Peyer's patch (tissue), 4 donors: Measurements from ENCODE around the gene TMEM163. TPM values are rescaled to one million over a fixed set of nuclear protein-coding genes. Genes with fewer than 3 reads are reported as not detected.

ENCODE experiments used
- DNase-seq, 3 donors: peaks; one replicate each; pipeline ENCODE4 v3.0.0-alpha.2; 2017 to 2019
- H3K27ac ChIP-seq, 4 donors: fragments of 200-600 bp; sonication (generic); one replicate each; pipeline ENCODE4 v1.5.1; 2016 to 2019
- H3K27me3 ChIP-seq, 2 donors: fragments of 200-600 bp; sonication (generic); one replicate each; pipeline ENCODE4 v1.5.1; 2019
- H3K36me3 ChIP-seq, 3 donors: fragments of 200-600 bp; sonication (generic); one replicate each; pipeline ENCODE4 v1.5.1; 2016 to 2019
- H3K4me1 ChIP-seq, 4 donors: fragments of 200-600 bp; sonication (generic); one replicate each; pipeline ENCODE4 v1.5.1; 2016 to 2019
- H3K4me3 ChIP-seq, 4 donors: fragments of 200-600 bp; sonication (generic); 1 replicate in 3 of 4; 2 replicates in 1 of 4; pipeline ENCODE4 v1.5.1; 2016 to 2019; ENCODE audit warnings: mild to moderate bottlenecking in 1 of 4
- H3K9me3 ChIP-seq, 4 donors: fragments of 200-600 bp; sonication (generic); one replicate each; pipeline ENCODE4 v1.5.1; 2016 to 2019; ENCODE audit warnings: mild to moderate bottlenecking in 1 of 4
- POLR2A ChIP-seq, 2 donors: fragments of 450-650 bp; IDR thresholded peaks; one replicate each; pipeline ENCODE4 v1.5.1; 2017; ENCODE audit warnings: antibody characterized with exemption in 2 of 2, mild to moderate bottlenecking in 2 of 2, moderate library complexity in 2 of 2
- total RNA-seq, 4 donors: library from RNA; depleted of rRNA; stranded (reverse); fragments of >200 nt; gene quantifications; one replicate each; pipeline ENCODE4 v1.1.0, GENCODE V29; 2016
- TF ChIP-seq, protein P1 (sequence below), 6 experiments: fragments of 450-650 bp in 4 of 6; fragments of 200-600 bp in 2 of 6; sonication (generic) in 1 of 6; IDR thresholded peaks; one replicate each; pipeline ENCODE4 v1.5.1; 2017 to 2019; ENCODE audit warnings: antibody characterized with exemption in 6 of 6, mild to moderate bottlenecking in 3 of 6, moderate library complexity in 1 of 6

The TMEM163 gene
- total RNA-seq, 4 donors from 2014 or later = 1.7 TPM; not detected in 3

DNA sequence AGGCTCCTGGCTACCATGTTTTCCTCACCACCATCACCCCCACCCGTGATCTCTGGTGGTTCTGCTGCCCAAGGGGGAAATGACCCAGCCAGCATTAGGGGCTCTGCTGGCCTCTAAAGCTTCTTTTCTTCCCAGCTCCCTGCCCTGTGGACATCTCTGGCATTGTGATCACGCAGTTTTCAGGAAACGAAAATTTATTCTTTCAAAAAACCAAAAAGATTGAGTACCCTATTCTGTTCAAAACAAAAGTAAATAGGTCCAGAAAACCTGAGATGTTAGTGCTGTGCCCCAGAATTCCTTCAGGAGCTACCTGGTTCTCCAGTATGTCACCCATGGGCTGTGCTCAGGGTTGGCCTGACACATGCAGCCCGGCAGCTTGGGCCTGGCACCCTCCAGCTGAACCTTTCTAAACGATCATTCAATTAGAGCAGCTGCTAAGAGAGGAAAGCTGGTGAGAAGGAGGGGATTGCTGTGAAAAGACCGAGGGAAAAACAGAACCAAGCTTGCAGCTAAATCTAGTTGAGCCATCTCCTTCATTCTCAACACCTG lies 307.4 kb downstream of the TMEM163 start:
- Histone ChIP-seq H3K4me3 (no peak overlapping the region), H3K27me3 (no peaks in the 10 kb centered on the region), H3K4me1 (peaks cover 0 to 44% (median 8%) of the 10 kb centered on the region in 4 donors), H3K27ac (peak overlapping the region in 3 of 4 donors; percentile 21 to 72 (median 27)), H3K36me3 (no peaks in the 10 kb centered on the region), H3K9me3 (no peaks in the 10 kb centered on the region)
- TF ChIP-seq POLR2A (IDR thresholded peaks at IDR 0.05) = no peak
- TF ChIP-seq, protein P1, sequence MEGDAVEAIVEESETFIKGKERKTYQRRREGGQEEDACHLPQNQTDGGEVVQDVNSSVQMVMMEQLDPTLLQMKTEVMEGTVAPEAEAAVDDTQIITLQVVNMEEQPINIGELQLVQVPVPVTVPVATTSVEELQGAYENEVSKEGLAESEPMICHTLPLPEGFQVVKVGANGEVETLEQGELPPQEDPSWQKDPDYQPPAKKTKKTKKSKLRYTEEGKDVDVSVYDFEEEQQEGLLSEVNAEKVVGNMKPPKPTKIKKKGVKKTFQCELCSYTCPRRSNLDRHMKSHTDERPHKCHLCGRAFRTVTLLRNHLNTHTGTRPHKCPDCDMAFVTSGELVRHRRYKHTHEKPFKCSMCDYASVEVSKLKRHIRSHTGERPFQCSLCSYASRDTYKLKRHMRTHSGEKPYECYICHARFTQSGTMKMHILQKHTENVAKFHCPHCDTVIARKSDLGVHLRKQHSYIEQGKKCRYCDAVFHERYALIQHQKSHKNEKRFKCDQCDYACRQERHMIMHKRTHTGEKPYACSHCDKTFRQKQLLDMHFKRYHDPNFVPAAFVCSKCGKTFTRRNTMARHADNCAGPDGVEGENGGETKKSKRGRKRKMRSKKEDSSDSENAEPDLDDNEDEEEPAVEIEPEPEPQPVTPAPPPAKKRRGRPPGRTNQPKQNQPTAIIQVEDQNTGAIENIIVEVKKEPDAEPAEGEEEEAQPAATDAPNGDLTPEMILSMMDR (IDR thresholded peaks at IDR 0.05) = no peak
- no peak for DNase-seq

DNA sequence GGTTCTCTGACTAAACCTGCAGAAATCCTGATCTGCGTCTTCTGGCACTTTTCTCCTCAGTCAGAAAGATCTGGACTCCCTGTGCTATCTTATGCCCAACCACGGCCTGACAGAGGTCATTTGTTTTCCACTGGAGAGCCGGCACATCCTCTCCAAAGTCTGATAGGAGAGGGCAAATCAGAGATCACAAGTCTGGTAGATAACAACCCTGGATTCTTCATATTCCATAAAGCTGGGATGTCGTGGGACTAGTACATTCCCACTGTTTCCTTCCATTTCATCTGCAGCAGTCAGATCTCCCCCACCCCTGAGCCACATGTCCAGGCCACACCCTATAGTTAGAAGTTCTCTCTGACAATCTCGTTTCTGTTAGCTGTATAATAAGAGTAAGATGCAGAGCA lies 308.0 kb downstream of the TMEM163 start:
- no peak for DNase-seq
- H3K4me3 ChIP-seq = no peak overlapping the region
- no peaks in the 10 kb centered on the region for H3K36me3 ChIP-seq
- H3K4me1 ChIP-seq = peaks cover 0 to 44% (median 8%) of the 10 kb centered on the region in 4 donors
- peak overlapping the region in 2 of 4 donors; percentile 27 to 72 for H3K27ac ChIP-seq
- H3K27me3 ChIP-seq = no peaks in the 10 kb centered on the region
- TF ChIP-seq POLR2A (IDR thresholded peaks at IDR 0.05) = no peak
- TF ChIP-seq, protein P1 (IDR thresholded peaks at IDR 0.05) = no peak
- no peaks in the 10 kb centered on the region for H3K9me3 ChIP-seq

DNA sequence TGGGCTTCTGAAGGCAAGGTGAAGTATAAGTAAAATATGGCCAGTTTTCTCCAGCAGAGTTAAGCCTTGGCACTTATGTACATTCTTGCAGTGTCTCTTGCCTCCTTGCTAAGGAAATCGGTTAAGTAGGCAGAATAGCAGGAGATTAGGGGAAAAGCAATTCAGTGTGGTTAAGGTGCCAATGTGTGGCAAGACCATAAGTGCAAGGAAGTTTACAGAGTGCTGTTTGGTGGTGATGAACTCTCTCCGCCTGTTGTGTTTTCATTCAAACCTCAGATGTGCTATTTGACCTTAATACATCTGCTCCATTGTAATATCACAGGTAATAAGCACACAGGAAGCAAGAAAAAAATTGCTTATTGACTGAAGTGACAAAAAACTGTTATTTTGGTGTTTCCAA lies 308.8 kb downstream of the TMEM163 start:
- no peaks in the 10 kb centered on the region for H3K27me3 ChIP-seq
- H3K4me3 ChIP-seq = no peak overlapping the region
- no peaks in the 10 kb centered on the region for H3K36me3 ChIP-seq
- H3K9me3 ChIP-seq = no peaks in the 10 kb centered on the region
- no peak for DNase-seq
- TF ChIP-seq, protein P1 (IDR thresholded peaks at IDR 0.05) = no peak
- no peak for TF ChIP-seq POLR2A (IDR thresholded peaks at IDR 0.05)
- peak overlapping the region in 1 of 4 donors; percentile 10 for H3K27ac ChIP-seq
- peaks cover 0 to 44% (median 8%) of the 10 kb centered on the region in 4 donors for H3K4me1 ChIP-seq

DNA sequence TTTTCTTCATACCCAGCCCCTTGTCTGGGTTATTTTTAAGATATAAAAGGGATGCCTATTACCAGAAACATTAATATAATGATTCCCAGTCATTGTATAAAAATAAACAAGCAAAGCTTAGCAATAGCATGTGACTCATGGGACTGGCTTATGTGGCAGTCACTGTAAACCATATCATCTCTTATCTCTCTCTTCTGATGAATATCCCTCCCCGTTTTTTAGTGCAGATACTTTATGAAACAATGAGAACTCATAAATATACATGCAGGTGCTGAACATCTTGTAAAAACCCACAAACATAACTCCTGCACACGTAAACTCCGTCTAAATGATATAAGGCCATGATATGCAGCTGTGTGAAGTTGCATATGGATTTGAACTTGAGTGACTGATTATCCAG lies 310.0 kb downstream of the TMEM163 start:
- H3K4me3 ChIP-seq = no peak overlapping the region
- H3K27ac ChIP-seq = peak overlapping the region in 2 of 4 donors; percentile 19 to 40
- no peak for DNase-seq
- no peak for TF ChIP-seq POLR2A (IDR thresholded peaks at IDR 0.05)
- TF ChIP-seq, protein P1 (IDR thresholded peaks at IDR 0.05) = no peak
- H3K4me1 ChIP-seq = peaks cover 0 to 44% (median 8%) of the 10 kb centered on the region in 4 donors
- H3K36me3 ChIP-seq = peaks cover 0 to 4% (median 0%) of the 10 kb centered on the region in 3 donors
- H3K27me3 ChIP-seq = no peaks in the 10 kb centered on the region
- no peaks in the 10 kb centered on the region for H3K9me3 ChIP-seq

DNA sequence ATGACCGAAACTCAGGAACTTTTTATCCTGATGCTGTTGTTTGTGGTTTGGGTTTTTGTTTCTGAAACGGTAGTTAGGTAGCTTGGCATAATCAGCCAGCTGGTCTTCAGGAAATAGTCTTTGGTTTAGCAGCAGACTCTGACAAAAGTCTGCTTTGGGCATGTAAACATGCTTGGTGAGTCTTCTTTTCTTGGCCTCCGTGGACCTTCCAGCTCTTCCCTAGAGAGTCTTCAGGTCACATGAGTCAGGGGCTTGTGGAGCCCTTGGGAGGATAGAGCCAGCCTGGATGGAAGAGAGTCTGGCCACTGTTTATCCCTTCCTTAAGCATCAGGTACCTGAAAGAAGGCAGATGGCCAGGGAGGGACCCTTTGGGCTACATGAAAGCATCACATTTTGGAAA lies 310.4 kb downstream of the TMEM163 start:
- DNase-seq = no peak
- H3K36me3 ChIP-seq = peaks cover 0 to 8% (median 0%) of the 10 kb centered on the region in 3 donors
- peaks cover 0 to 41% (median 8%) of the 10 kb centered on the region in 4 donors for H3K4me1 ChIP-seq
- H3K27me3 ChIP-seq = no peaks in the 10 kb centered on the region
- no peak overlapping the region for H3K4me3 ChIP-seq
- peak overlapping the region in 2 of 4 donors; percentile 19 to 40 for H3K27ac ChIP-seq
- TF ChIP-seq, protein P1 (IDR thresholded peaks at IDR 0.05) = no peak
- no peak for TF ChIP-seq POLR2A (IDR thresholded peaks at IDR 0.05)
- H3K9me3 ChIP-seq = no peaks in the 10 kb centered on the region
